ENCODE measurements around the gene ACOX3.
"Not testable (repeated sequence)": the region's sequence is repeated elsewhere in the genome, so short reads cannot be mapped to it uniquely, and the experiment has no call there.

Gene ACOX3

GRCh38 chr4:8387615-8388527 lies 52.7 kb downstream of the ACOX3 start:
- no peak for DNase-seq (ENCODE audit: low read depth in 2 of 2)

GRCh38 chr4:8387194-8387593 lies 53.3 kb downstream of the ACOX3 start:
- no peak for DNase-seq (ENCODE audit: low read depth in 2 of 2)

DNA sequence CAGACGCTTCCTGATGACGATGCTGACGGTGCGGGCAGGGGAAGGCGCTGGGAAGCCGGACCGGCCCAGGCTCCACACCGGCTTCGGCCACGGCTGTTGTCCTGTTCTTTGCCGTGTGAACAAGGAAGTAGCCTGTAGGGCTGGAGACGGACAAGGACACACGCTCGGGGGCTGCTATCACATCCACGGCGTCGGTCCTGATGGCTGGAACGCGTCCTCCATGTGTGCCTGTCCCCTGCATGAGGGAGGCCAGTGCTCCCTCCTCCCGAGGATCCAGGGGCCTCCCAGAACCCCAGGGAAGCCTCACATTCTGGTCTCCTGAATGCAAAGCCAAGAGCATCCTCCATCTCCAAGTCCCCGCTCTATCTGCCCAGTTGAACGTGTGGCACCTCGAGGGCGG lies 53.8 kb downstream of the ACOX3 start:
- DNase-seq (ENCODE audit: low read depth in 2 of 2) = no peak

GRCh38 chr4:8386131-8386530 lies 54.4 kb downstream of the ACOX3 start:
- not testable (repeated sequence) for DNase-seq (ENCODE audit: low read depth in 2 of 2)

- no peak for DNase-seq (ENCODE audit: low read depth in 2 of 2)
Observed at GRCh38 chr4:8385611-8386010, 54.9 kb downstream of the ACOX3 start.

GRCh38 chr4:8385106-8385505 lies 55.4 kb downstream of the ACOX3 start:
- no peak for DNase-seq (ENCODE audit: low read depth in 2 of 2)

DNA sequence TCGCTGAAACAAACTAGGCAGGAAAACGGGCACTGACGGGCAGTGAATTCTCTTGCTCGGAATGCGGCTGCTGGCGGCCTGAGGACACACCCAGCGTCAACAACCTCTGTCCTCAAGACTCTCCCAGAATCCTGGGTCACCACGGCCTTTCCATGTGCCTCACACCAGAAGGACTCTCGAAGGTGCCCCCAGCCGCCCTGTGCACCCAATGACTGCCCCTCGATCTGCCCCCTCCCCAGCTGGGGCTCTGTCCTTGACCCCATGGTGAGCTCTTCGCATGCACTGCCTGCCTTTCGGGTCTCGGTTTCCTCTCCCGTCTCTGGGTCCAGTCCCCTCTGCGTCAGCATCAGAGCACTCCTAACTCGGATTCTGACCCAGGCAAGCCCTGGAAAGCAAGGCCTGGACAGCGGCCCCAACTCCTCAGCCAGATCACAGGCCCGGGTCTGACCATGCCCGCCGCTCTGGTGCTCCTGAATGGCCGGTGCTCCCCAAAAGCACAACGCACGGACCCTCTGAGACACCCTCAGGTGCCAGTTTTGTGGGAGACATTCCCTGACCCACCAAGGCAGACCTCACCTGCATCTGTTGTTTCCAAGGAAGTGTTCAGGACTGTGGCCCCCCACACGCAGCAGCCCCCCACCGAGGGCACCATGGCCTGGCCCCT lies 56.0 kb downstream of the ACOX3 start:
- DNase-seq (ENCODE audit: low read depth in 2 of 2) = no peak

DNA sequence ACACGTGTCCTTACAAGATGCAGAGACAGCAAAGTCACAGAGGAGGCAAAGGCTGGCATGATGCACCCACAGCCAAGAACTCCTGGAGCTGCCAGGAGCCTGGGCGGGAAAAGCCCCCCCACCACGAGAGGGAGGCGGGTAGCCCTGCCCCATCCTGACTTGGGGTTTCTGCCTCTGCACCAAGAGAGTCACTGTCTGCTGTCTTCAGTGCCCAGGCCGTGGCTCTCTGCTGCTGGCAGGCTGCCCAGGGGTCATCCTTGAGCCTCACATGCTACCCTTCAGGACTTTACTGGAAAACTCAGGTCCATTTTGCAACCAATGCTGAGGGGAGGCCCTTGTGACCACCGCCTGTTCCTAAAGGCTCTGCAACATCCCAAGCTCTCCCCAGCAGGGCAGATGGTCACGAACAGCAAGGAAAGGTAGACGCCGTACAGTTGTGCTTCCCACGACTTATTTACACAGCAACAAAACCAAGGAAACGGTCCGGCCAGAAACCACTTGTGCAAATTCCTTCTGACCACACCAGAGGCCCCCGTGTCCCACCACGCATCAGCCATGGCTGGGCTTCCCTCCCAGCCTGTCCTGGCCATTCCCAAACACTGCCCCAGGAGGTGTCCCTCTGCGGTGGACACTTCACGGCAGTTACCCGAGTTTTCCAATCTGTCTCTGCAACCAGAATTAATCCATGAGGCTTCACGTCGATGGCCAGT lies 56.9 kb downstream of the ACOX3 start:
- no peak for DNase-seq (ENCODE audit: low read depth in 2 of 2)

DNA sequence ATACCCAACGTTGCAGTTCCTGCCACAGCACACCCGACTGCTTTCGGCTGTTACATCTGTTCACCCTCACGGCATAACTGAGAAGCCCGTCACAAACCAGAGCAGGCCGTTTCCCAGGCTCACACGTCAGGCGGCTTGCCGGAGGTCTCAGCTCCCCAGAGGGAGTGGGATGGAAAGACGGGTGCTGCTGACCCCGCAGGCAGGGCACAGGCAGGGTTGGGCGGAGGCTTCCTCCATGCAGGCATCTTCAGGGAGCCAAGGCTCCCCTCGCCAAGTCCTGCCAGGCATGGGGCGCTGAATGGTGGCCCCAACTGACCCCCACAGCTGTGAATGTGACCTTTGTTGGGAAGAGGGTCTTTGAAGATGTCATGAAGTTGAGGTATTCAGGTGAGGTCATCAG lies 57.5 kb downstream of the ACOX3 start:
- DNase-seq (ENCODE audit: low read depth in 2 of 2) = no peak

GRCh38 chr4:8381814-8382581 lies 58.5 kb downstream of the ACOX3 start:
- DNase-seq (ENCODE audit: low read depth in 2 of 2) = no peak

DNA sequence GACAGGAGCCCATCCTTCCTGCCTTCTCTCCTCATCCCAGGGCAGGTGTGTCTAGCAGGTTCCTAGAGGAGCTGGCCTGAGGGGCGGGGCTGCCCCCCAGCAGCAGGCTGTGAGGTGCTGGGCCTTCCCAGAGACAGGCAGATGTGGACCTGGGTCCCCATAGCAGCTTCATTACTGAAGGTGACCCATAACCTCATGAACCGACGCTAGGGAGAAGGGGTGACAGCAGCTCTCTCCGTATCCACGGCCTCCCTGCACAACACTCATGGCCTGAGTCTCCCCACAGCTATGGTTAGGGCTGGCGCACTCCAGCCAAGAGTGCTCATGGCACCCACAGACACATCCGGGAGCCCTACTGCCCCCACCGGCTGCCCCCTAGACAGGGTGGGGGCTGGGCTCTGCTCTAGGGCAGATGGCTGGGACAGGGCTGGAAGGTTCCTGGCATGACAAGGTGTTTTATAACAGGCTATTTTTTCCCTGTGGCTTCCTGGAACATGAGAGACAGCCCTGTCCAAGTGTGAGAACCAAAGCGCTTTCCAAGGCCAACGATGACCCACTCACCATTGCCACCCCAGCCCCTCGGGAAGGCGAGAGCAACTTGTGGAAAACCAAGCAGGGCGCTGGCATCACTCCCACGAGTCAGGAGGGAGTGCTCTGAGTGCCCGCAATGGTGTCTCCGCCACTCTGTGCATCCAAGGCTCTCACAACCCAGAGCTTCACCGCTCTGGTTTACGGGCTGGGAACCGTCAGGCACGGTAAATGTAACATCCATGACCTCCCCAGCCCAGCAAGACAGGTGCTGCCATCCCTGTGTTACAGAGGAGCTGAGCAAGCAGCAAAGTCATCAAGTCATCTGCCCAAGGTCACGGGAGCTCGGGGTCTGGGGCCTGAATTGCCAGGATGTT lies 59.8 kb downstream of the ACOX3 start:
- no peak for DNase-seq (ENCODE audit: low read depth in 2 of 2)

DNA sequence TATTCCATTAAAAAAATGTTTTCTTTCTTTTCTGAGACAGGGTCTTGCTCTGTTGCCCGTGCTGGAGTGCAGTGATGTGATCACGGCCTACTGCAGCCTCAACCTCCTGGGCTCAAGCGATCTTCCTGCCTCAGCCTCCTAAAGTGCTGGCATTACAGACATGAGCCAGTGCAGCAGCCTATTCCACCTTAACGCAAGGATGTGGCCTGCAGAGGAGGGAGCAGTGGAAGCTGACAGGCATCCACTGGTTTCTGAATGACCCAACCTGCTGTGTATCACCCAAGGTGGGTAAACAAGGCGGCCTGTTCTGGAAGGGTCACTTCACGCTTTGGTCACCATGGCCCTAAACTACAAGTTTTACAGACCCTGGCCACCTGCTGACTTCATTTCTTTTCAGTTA lies 60.8 kb downstream of the ACOX3 start:
- no peak for DNase-seq (ENCODE audit: low read depth in 2 of 2)

GRCh38 chr4:8379281-8379680 lies 61.2 kb downstream of the ACOX3 start:
- no peak for DNase-seq (ENCODE audit: low read depth in 2 of 2)

DNA sequence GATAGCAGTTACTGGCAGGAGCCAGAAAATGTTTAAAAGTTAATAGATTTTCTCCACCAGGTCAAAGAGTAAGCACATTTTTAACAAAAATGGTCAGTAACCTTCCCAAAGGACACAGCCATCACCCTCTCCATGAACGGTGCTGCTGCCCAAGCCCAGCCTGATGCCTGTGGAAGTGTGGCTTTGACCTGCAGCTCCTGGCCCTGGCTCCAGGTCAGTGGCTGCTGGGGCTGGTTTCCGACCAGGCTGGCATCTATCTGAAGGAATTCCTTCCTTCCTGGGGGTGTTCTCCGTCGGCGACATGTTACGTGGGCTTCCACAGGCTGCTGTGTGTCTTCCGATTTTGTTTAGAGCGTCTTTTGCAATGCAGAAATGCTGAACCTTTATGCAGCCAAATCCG lies 61.7 kb downstream of the ACOX3 start:
- DNase-seq (ENCODE audit: low read depth in 2 of 2) = no peak

- DNase-seq (ENCODE audit: low read depth in 2 of 2) = no peak
Observed at GRCh38 chr4:8378101-8378724, 62.3 kb downstream of the ACOX3 start.

GRCh38 chr4:8377103-8378075 lies 63.1 kb downstream of the ACOX3 start:
- no peak for DNase-seq (ENCODE audit: low read depth in 2 of 2)

DNA sequence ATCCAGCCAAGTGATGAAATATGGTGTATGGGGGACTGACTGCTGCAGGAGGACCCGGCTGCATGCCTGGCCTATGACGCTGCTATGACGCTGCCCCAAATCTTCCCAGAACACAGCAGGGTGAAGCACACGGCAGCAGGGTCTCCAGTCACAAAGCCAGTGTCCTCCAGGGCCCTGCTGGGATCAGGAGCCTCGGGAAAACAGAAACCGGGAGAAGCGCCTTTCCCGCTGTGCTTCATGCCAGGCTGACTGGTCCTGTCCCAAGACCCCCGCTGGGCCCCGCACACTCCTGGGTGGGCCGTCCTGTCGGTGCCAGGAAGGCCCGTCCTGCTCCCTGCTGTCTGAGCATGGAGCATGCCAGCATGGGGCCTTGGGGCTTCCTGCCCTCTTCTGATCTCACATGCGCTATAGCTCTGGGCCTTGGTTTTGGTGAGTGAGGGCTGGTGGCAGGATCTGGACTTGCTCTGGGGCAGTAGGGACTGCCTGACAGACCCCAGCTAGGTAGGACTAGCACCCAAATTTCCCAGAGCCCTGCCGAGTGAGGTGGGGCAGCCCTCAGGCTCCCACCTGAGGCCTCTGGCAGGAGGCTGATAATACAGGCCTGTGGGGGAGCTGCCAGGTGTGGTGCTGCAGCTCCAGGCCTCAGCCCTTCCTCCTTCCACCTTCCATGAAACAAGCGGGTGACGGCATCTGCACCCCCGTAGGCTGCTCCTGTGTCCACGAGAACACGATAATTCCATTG lies 64.0 kb downstream of the ACOX3 start:
- DNase-seq (ENCODE audit: low read depth in 2 of 2) = no peak

All from stimulated activated CD8-positive, alpha-beta memory T cell treated with anti-CD3 and anti-CD28 coated beads, Interleukin-2, amount 100 ng/mL, for 48 hours (primary cell).